Kidney capillary endothelial cell (primary cell): Measurements from ENCODE around the gene CLDN25.

Experiments used
- DNase-seq: peaks from one replicate; pipeline ENCODE4 v3.0.0-alpha.2; 2018; ENCODE audit warnings: low spot score

CLDN25 gene

GRCh38 chr11:113808931-113809330, 29.3 kb downstream of the CLDN25 start:
- DNase-seq, result no peak

GRCh38 chr11:113814181-113814580, 34.6 kb downstream of the CLDN25 start:
- DNase-seq, result peak; percentile 23

- no peak for DNase-seq
These were observed 37.6 kb downstream of the CLDN25 start for GRCh38 chr11:113817162-113817561.

GRCh38 chr11:113817626-113818025, 38.0 kb downstream of the CLDN25 start:
- DNase-seq, result no peak

- DNase-seq, result no peak
These were observed 38.8 kb downstream of the CLDN25 start for GRCh38 chr11:113818426-113818825.

- DNase-seq, result no peak
These were observed 47.9 kb downstream of the CLDN25 start for GRCh38 chr11:113827477-113827876.

- no peak for DNase-seq
These were observed 48.6 kb downstream of the CLDN25 start for GRCh38 chr11:113828191-113828590.

- no peak for DNase-seq
These were observed 50.2 kb downstream of the CLDN25 start for GRCh38 chr11:113829751-113830150.
